Neuron (in vitro differentiated cells): ENCODE data around the gene MYO1F.
A peak's percentile ranks its signal among the peaks of the same experiment; 100 is the strongest.

ENCODE experiments used
- H2AFZ ChIP-seq: one replicate; pipeline ENCODE4 v1.6.1; 2013; ENCODE audit warnings: low read depth, mild to moderate bottlenecking, inconsistent platforms, low read length, moderate library complexity
- H3K27me3 ChIP-seq: one replicate; pipeline ENCODE4 v1.6.1; 2013; ENCODE audit warnings: low read length; ENCODE audit not compliant: insufficient read depth
- H3K36me3 ChIP-seq: one replicate; pipeline ENCODE4 v1.6.1; 2013; ENCODE audit warnings: low read length; ENCODE audit not compliant: insufficient read depth
- H3K4me1 ChIP-seq: one replicate; pipeline ENCODE4 v1.6.1; 2013; ENCODE audit warnings: low read length; ENCODE audit not compliant: insufficient read depth
- H3K4me3 ChIP-seq: 2 replicates; pipeline ENCODE4 v1.5.1; 2013; ENCODE audit warnings: mild to moderate bottlenecking, low read length, moderate library complexity
- H3K9me3 ChIP-seq: one replicate; pipeline ENCODE4 v1.6.1; 2013; ENCODE audit warnings: low read length

Gene MYO1F

GRCh38 chr19:8610936-8611300 is 33.7 kb upstream of the MYO1F start:
- Histone ChIP-seq H3K4me1 (peaks cover 15% of the 10 kb centered on the region), H2AFZ (peak overlapping the region; percentile 47), H3K9me3 (no peaks in the 10 kb centered on the region), H3K36me3 (no peaks in the 10 kb centered on the region), H3K4me3 (peak overlapping the region; percentile 76), H3K27me3 (no peaks in the 10 kb centered on the region)

GRCh38 chr19:8610041-8610935 is 33.0 kb upstream of the MYO1F start, which contains the start of gene ADAMTS10:
TSS of gene ADAMTS10 (minus strand) at chr19:8610715. CDS start at chr19:8605710, 5,005 bp downstream.
- Histone ChIP-seq H3K4me1 (peaks cover 15% of the 10 kb centered on the region), H2AFZ (peak within 1 kb of the TSS; percentile 47)

GRCh38 chr19:8609279-8610040 is 32.2 kb upstream of the MYO1F start:
- Histone ChIP-seq H3K4me1 (peaks cover 15% of the 10 kb centered on the region), H3K36me3 (peaks cover 7% of the 10 kb centered on the region), H3K27me3 (no peaks in the 10 kb centered on the region), H2AFZ (peak overlapping the region; percentile 21), H3K4me3 (peak overlapping the region; percentile 76), H3K9me3 (peaks cover 8% of the 10 kb centered on the region)

More at GRCh38 chr19:8610041-8610935, 33.0 kb upstream of the MYO1F start, which contains the start of gene ADAMTS10:
- Histone ChIP-seq H3K9me3 (peaks cover under 1% of the 10 kb centered on the region), H3K4me3 (peak within 1 kb of the TSS; percentile 76), H3K27me3 (no peaks in the 10 kb centered on the region), H3K36me3 (no peaks in the 10 kb centered on the region)

- H3K4me3 ChIP-seq = peak overlapping the region; percentile 76
- H2AFZ ChIP-seq = peak overlapping the region; percentile 21
- peaks cover 15% of the 10 kb centered on the region for H3K4me1 ChIP-seq
- H3K27me3 ChIP-seq = no peaks in the 10 kb centered on the region
- H3K9me3 ChIP-seq = peaks cover 10% of the 10 kb centered on the region
- peaks cover 7% of the 10 kb centered on the region for H3K36me3 ChIP-seq
Observed at GRCh38 chr19:8608941-8609278, 31.7 kb upstream of the MYO1F start.

- peaks cover 15% of the 10 kb centered on the region for H3K4me1 ChIP-seq
- no peak overlapping the region for H3K4me3 ChIP-seq
- peaks cover 18% of the 10 kb centered on the region for H3K36me3 ChIP-seq
- no peak overlapping the region for H2AFZ ChIP-seq
- H3K9me3 ChIP-seq = peaks cover 19% of the 10 kb centered on the region
- no peaks in the 10 kb centered on the region for H3K27me3 ChIP-seq
Observed at GRCh38 chr19:8607386-8607785, 30.1 kb upstream of the MYO1F start.

GRCh38 chr19:8605514-8605913 is 28.3 kb upstream of the MYO1F start:
- peaks cover 28% of the 10 kb centered on the region for H3K36me3 ChIP-seq

GRCh38 chr19:8601796-8602195 is 24.6 kb upstream of the MYO1F start:
- Histone ChIP-seq H3K4me3 (no peak overlapping the region), H3K9me3 (peaks cover 25% of the 10 kb centered on the region), H2AFZ (no peak overlapping the region), H3K27me3 (no peaks in the 10 kb centered on the region), H3K4me1 (no peaks in the 10 kb centered on the region), H3K36me3 (peaks cover 35% of the 10 kb centered on the region)

More at GRCh38 chr19:8605514-8605913, 28.3 kb upstream of the MYO1F start:
- peaks cover 23% of the 10 kb centered on the region for H3K9me3 ChIP-seq
- no peak overlapping the region for H2AFZ ChIP-seq
- peaks cover 13% of the 10 kb centered on the region for H3K4me1 ChIP-seq
- H3K27me3 ChIP-seq = no peaks in the 10 kb centered on the region
- no peak overlapping the region for H3K4me3 ChIP-seq

- peaks cover 44% of the 10 kb centered on the region for H3K36me3 ChIP-seq
- no peak overlapping the region for H2AFZ ChIP-seq
- H3K27me3 ChIP-seq = no peaks in the 10 kb centered on the region
- peaks cover 25% of the 10 kb centered on the region for H3K9me3 ChIP-seq
- H3K4me1 ChIP-seq = no peaks in the 10 kb centered on the region
- H3K4me3 ChIP-seq = no peak overlapping the region
Observed at GRCh38 chr19:8600816-8601215, 23.6 kb upstream of the MYO1F start.

GRCh38 chr19:8600064-8600463 is 22.8 kb upstream of the MYO1F start:
- Histone ChIP-seq H3K4me3 (no peak overlapping the region), H3K27me3 (no peaks in the 10 kb centered on the region), H3K9me3 (peaks cover 22% of the 10 kb centered on the region), H2AFZ (no peak overlapping the region), H3K4me1 (no peaks in the 10 kb centered on the region), H3K36me3 (peaks cover 46% of the 10 kb centered on the region)

- Histone ChIP-seq H3K9me3 (peaks cover 13% of the 10 kb centered on the region), H3K36me3 (peaks cover 32% of the 10 kb centered on the region), H3K4me3 (no peak overlapping the region), H2AFZ (no peak overlapping the region), H3K27me3 (no peaks in the 10 kb centered on the region), H3K4me1 (no peaks in the 10 kb centered on the region)
Observed at GRCh38 chr19:8596168-8596567, 18.9 kb upstream of the MYO1F start.

GRCh38 chr19:8595651-8596050 is 18.4 kb upstream of the MYO1F start:
- Histone ChIP-seq H3K36me3 (peaks cover 27% of the 10 kb centered on the region), H3K4me1 (no peaks in the 10 kb centered on the region), H3K4me3 (no peak overlapping the region), H2AFZ (no peak overlapping the region), H3K9me3 (peaks cover 11% of the 10 kb centered on the region), H3K27me3 (no peaks in the 10 kb centered on the region)

GRCh38 chr19:8593931-8594330 is 16.7 kb upstream of the MYO1F start:
- peaks cover 11% of the 10 kb centered on the region for H3K9me3 ChIP-seq
- H3K4me3 ChIP-seq = no peak overlapping the region
- H3K4me1 ChIP-seq = no peaks in the 10 kb centered on the region
- H3K36me3 ChIP-seq = peaks cover 26% of the 10 kb centered on the region
- no peak overlapping the region for H2AFZ ChIP-seq
- H3K27me3 ChIP-seq = no peaks in the 10 kb centered on the region
